SK-N-SH treated with all-trans-retinoic acid at 6 μM for 48 hours (cell line): ENCODE data around the gene AKNA.

ENCODE experiments used
- ATAC-seq: fragments of 200-7000 bp; cut with Tn5 transposase; 3 replicates; pipeline ENCODE4 v1.9.1; 2020; ENCODE audit warnings: mild to moderate bottlenecking, moderate library complexity
- ARNTL ChIP-seq: fragments of 450-650 bp; formaldehyde crosslinking; IDR thresholded peaks from 2 replicates; pipeline ENCODE4 v1.5.0; 2020; ENCODE audit warnings: low read depth, mild to moderate bottlenecking, moderate library complexity, borderline replicate concordance
- BACH2 ChIP-seq: fragments of 250-450 bp; sonication (Bioruptor Pico); IDR thresholded peaks from 2 replicates; pipeline ENCODE4 v1.9.0; 2021; ENCODE audit warnings: mild to moderate bottlenecking, borderline replicate concordance
- OSR1 ChIP-seq: fragments of 250-450 bp; sonication (Bioruptor Pico); IDR thresholded peaks from 2 replicates; pipeline ENCODE4 v1.8.0; 2022; ENCODE audit warnings: moderate library complexity, mild to moderate bottlenecking, inconsistent platforms
- TOX ChIP-seq: fragments of 250-450 bp; sonication (Bioruptor Pico); IDR thresholded peaks from 2 replicates; pipeline ENCODE4 v1.8.0; 2021; ENCODE audit warnings: mild to moderate bottlenecking, moderate library complexity, borderline replicate concordance
- ZC3H10 ChIP-seq: fragments of 250-450 bp; sonication (Bioruptor Pico); IDR thresholded peaks from 2 replicates; pipeline ENCODE4 v1.5.1; 2021; ENCODE audit warnings: mild to moderate bottlenecking, moderate library complexity
- ZFP3 ChIP-seq: fragments of 250-450 bp; sonication (Bioruptor Pico); IDR thresholded peaks from 2 replicates; pipeline ENCODE4 v1.5.0; 2020; ENCODE audit warnings: mild to moderate bottlenecking, moderate library complexity
- ZNF565 ChIP-seq: fragments of 450-650 bp; formaldehyde crosslinking; conservative IDR thresholded peaks from 2 replicates; pipeline ENCODE4 v1.5.0; 2020; ENCODE audit warnings: low read depth, mild to moderate bottlenecking, moderate library complexity
- TF ChIP-seq, protein P1 (sequence below): fragments of 250-450 bp; sonication (Bioruptor Pico); IDR thresholded peaks from 2 replicates; pipeline ENCODE4 v1.5.0; 2020; ENCODE audit warnings: mild to moderate bottlenecking, moderate library complexity
- TF ChIP-seq, protein P2 (sequence below): fragments of 250-450 bp; sonication (Bioruptor Pico); IDR thresholded peaks from 2 replicates; pipeline ENCODE4 v1.8.0; 2021; ENCODE audit warnings: low read depth, mild to moderate bottlenecking, moderate library complexity, borderline replicate concordance
- TF ChIP-seq, protein P3 (sequence below): fragments of 250-450 bp; sonication (Bioruptor Pico); IDR thresholded peaks from 2 replicates; pipeline ENCODE4 v1.5.1; 2020; ENCODE audit warnings: low read depth, mild to moderate bottlenecking, moderate library complexity

AKNA gene

DNA sequence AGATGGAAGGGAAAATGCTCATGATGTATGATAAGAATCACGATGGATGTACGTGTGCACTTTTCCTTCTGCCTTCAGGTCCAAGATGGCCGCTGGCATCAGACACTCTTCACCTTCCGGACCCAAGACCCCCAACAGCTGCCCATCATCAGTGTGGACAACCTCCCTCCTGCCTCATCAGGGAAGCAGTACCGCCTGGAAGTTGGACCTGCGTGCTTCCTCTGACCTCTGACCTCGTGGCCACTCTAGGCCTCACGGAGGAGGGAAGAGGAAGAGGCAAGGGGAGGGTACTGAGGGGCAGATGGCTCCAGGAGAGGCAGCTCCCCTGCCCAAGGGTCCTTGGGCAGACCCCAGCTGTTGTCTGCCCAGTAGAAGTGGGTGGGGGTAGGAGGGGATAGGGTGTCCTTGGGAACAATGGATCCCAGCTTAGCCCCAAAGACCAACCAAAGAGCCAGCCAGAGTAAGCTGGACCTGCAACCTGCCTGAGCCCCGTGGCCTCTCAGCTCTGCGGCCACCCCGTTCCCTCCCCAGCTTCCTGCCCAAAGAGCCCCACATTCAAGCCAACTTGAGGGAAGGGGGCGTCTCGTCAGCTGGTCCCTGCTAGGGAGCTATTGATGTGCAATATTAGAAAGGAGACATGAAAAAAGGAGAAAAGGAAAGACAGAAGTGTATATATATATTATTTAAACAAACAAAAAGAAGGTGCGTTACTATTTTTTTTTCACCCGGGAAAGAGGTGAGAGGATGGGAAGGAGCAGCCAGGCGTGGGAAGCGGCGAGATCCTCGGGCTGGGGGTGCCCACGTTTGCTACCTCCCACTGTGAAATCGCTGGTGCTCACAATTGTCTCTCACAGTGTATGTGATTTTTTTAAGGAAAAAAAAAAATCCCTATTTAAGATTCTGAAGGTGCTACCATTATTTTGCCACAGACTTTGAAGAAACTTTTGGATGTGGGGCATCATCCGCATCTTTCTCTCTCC is 77.0 kb downstream of the AKNA start:
- TF ChIP-seq TOX (CRISPR knock-in tag): no peak
- TF ChIP-seq OSR1 (CRISPR knock-in tag): no peak
- no peak for ATAC-seq

DNA sequence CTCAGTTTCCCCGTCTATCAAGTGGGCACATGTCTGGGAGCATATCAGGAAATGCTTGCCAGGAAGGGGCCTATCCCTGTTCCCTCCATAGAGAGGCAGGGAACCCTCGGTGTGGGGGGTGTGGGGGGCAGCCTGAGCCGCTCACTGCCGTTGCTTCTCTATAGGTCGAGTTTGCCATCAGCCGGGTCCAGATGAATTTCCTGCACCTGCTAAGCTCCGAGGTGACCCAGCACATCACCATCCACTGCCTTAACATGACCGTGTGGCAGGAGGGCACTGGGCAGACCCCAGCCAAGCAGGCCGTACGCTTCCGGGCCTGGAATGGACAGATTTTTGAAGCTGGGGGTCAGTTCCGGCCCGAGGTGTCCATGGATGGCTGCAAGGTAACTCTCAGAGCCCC is 78.7 kb downstream of the AKNA start:
- no peak for TF ChIP-seq TOX (CRISPR knock-in tag)
- TF ChIP-seq, protein P1, sequence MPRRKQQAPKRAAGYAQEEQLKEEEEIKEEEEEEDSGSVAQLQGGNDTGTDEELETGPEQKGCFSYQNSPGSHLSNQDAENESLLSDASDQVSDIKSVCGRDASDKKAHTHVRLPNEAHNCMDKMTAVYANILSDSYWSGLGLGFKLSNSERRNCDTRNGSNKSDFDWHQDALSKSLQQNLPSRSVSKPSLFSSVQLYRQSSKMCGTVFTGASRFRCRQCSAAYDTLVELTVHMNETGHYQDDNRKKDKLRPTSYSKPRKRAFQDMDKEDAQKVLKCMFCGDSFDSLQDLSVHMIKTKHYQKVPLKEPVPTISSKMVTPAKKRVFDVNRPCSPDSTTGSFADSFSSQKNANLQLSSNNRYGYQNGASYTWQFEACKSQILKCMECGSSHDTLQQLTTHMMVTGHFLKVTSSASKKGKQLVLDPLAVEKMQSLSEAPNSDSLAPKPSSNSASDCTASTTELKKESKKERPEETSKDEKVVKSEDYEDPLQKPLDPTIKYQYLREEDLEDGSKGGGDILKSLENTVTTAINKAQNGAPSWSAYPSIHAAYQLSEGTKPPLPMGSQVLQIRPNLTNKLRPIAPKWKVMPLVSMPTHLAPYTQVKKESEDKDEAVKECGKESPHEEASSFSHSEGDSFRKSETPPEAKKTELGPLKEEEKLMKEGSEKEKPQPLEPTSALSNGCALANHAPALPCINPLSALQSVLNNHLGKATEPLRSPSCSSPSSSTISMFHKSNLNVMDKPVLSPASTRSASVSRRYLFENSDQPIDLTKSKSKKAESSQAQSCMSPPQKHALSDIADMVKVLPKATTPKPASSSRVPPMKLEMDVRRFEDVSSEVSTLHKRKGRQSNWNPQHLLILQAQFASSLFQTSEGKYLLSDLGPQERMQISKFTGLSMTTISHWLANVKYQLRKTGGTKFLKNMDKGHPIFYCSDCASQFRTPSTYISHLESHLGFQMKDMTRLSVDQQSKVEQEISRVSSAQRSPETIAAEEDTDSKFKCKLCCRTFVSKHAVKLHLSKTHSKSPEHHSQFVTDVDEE (CRISPR knock-in tag): no peak
- no peak for ATAC-seq

DNA sequence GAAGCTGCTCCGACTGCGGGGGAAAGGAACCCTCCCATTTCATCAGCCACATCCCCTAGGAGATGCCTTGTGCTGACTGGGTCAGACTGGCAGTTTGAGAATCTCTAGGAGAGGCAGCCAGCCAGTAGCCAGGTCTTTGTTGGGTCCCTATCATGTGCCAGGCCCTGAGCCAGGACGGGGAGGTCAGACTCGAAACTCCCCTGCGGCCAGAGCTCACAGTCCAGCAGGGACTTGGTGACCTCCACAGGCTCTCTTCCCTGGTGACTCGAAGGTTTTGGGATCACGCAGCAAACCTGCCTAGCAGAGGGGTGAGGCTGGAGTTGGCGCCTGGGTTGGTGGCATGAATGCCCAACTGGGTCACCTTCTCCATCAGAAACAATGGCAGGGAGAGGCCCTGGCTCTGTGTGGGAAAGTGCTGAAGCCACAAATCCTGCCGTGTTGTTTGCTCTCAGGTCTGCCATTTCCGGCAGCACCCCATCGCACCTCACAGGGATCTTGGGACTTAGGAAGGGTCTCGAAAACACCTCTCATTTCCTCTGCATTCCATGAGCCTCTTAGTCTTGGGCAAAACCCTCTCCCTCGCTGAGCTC is 79.3 kb downstream of the AKNA start:
- TF ChIP-seq ZC3H10 (CRISPR knock-in tag) (no peak), ZNF565 (CRISPR knock-in tag) (no peak), TOX (CRISPR knock-in tag) (no peak)
- ATAC-seq: no peak

DNA sequence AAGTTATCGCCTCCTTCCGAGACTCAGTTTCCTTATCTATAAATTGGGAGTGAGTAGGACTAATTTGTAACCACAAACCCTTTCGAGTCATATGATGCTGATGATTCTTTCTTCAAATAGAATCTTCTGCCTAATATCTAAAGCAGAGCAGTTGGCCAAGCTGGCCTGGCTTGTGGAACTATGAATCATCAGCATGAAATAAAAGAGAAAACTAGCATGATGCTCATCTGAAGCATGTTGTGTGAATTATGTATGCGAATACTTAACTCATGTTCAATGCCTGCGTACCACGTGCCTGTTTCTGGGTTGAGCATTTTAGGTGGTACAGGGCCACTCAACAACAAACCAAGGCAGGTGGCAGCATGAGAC is 79.9 kb downstream of the AKNA start:
- no peak for ATAC-seq
- TF ChIP-seq, protein P2, sequence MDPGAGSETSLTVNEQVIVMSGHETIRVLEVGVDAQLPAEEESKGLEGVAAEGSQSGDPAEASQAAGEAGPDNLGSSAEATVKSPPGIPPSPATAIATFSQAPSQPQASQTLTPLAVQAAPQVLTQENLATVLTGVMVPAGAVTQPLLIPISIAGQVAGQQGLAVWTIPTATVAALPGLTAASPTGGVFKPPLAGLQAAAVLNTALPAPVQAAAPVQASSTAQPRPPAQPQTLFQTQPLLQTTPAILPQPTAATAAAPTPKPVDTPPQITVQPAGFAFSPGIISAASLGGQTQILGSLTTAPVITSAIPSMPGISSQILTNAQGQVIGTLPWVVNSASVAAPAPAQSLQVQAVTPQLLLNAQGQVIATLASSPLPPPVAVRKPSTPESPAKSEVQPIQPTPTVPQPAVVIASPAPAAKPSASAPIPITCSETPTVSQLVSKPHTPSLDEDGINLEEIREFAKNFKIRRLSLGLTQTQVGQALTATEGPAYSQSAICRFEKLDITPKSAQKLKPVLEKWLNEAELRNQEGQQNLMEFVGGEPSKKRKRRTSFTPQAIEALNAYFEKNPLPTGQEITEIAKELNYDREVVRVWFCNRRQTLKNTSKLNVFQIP: no peak
- TF ChIP-seq ZFP3: no peak
- TF ChIP-seq ARNTL (CRISPR knock-in tag): no peak
- TF ChIP-seq, all 23 proteins: peak for 0

DNA sequence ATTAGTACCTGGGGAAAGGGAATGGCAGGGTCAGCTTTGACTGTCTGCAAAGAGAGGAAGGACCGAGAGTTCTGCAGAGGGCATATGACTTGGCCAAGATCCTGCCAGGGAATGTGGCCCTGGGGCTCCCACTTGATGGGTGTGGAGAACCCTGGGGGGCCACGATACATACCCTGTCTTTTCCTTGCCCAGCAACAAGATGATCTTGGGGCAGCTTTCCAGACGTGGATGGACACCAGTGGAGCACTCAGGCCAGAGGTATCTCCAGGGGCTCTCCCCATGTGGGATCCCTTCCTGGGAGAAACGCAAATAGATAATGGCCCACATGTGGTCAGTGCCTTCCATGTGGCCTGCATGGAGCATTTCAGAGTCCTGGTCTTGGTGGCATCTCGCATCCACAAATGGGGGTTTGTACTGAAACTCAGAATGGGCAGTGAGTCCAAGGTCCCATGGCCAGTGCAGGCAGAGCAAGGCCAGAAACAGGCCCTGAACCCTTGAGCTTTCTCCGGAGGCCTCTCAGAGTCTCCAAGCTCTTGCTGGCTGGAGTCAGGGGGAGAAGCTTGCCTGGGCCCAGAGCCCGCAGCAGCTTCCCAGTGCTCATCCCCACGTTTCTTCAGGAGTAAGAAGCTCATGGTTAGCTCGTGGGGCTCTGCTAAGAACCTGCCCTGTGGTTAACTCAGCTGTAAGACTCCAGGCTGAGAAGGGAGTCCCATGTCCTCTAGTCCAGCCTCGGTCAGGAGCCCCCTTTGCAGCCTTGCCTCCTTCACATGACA is 83.2 kb downstream of the AKNA start:
- no peak for ATAC-seq
- TF ChIP-seq BACH2 (CRISPR knock-in tag) (no peak), ZC3H10 (CRISPR knock-in tag) (no peak)
- TF ChIP-seq, protein P1 (CRISPR knock-in tag): no peak

DNA sequence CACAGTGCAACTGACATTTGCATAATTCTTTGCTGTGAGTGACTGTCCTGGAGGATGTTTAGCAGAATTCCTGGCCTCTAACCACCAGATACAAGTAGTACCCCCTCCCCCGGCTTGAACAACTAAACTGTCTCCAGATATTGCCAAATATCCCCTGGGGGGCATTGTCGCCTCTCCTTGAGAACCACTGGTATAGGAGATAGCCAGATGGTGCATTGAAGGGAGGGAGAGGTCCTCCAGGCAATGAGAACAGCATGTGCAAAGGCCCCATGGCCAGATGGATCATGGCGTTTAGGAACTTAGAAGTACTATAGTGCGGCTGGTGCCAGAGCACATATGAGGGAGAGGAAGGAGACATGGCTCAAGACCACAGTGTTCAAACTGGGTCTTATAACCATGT is 83.8 kb downstream of the AKNA start:
- TF ChIP-seq, protein P3, sequence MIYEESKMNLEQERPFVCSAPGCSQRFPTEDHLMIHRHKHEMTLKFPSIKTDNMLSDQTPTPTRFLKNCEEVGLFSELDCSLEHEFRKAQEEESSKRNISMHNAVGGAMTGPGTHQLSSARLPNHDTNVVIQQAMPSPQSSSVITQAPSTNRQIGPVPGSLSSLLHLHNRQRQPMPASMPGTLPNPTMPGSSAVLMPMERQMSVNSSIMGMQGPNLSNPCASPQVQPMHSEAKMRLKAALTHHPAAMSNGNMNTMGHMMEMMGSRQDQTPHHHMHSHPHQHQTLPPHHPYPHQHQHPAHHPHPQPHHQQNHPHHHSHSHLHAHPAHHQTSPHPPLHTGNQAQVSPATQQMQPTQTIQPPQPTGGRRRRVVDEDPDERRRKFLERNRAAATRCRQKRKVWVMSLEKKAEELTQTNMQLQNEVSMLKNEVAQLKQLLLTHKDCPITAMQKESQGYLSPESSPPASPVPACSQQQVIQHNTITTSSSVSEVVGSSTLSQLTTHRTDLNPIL (CRISPR knock-in tag): no peak
- TF ChIP-seq, all 23 proteins: peak for 0
- ATAC-seq: no peak
